C1 segment of cervical spinal cord (tissue), 14 donors: ENCODE results near the gene FABP6.
"Not testable (repeated sequence)": the region's sequence is repeated elsewhere in the genome, so short reads cannot be mapped to it uniquely, and the experiment has no call there.

Experiments
- DNase-seq, 14 donors: peaks; one replicate each; lab custom pipeline; 2025; lab: John Stamatoyannopoulos, UW

FABP6 gene

GRCh38 chr5:160219356-160219755, 9.9 kb upstream of the FABP6 start:
- DNase-seq = no peak

- no peak for DNase-seq
Observed at GRCh38 chr5:160221082-160221481, 8.2 kb upstream of the FABP6 start.

- DNase-seq = no peak
Observed at GRCh38 chr5:160227012-160227411, 2.3 kb upstream of the FABP6 start.

GRCh38 chr5:160230686-160231527, 1.6 kb downstream of the FABP6 start:
- DNase-seq = peak in 6 of 14 donors; percentile 2 to 56 (median 4)

- DNase-seq = no peak
Observed at GRCh38 chr5:160231783-160232342, 2.6 kb downstream of the FABP6 start.

GRCh38 chr5:160233215-160233614, 3.9 kb downstream of the FABP6 start:
- no peak for DNase-seq

- DNase-seq = no peak
Observed at GRCh38 chr5:160235731-160236130, 6.4 kb downstream of the FABP6 start.

GRCh38 chr5:160237571-160238093, 8.3 kb downstream of the FABP6 start:
- DNase-seq = no peak

GRCh38 chr5:160240350-160240749, 11.0 kb downstream of the FABP6 start:
- no peak for DNase-seq

GRCh38 chr5:160242145-160242544, 12.8 kb downstream of the FABP6 start:
- DNase-seq = no peak

GRCh38 chr5:160245506-160246086, 16.3 kb downstream of the FABP6 start:
- DNase-seq = peak in 1 of 14 donors; percentile 61

GRCh38 chr5:160249570-160249969, 20.3 kb downstream of the FABP6 start:
- not testable (repeated sequence) for DNase-seq

- DNase-seq = no peak
Observed at GRCh38 chr5:160250226-160250625, 20.9 kb downstream of the FABP6 start.

GRCh38 chr5:160250826-160251225, 21.5 kb downstream of the FABP6 start:
- DNase-seq = no peak

GRCh38 chr5:160251406-160252155, 22.3 kb downstream of the FABP6 start:
- DNase-seq = no peak

GRCh38 chr5:160252916-160253315, 23.6 kb downstream of the FABP6 start:
- DNase-seq = no peak

- no peak for DNase-seq
Observed at GRCh38 chr5:160253441-160253840, 24.1 kb downstream of the FABP6 start.

- DNase-seq = no peak
Observed at GRCh38 chr5:160254706-160255105, 25.4 kb downstream of the FABP6 start.

GRCh38 chr5:160259341-160259740, 30.0 kb downstream of the FABP6 start:
- no peak for DNase-seq

- DNase-seq = no peak
Observed at GRCh38 chr5:160260006-160260775, 30.9 kb downstream of the FABP6 start.
